Suprapubic skin (tissue), 4 donors: ENCODE results near the gene SPART. TPM values are rescaled to one million over a fixed set of nuclear protein-coding genes. Genes with fewer than 3 reads are reported as not detected.
A peak's percentile ranks its signal among the peaks of the same experiment; 100 is the strongest.

Experiments used
- DNase-seq, 2 donors: peaks; one replicate each; pipeline ENCODE4 v3.0.0-alpha.2; 2019; ENCODE audit warnings: low spot score in 2 of 2
- H3K27ac ChIP-seq: fragments of 200-600 bp; sonication (generic); one replicate; pipeline ENCODE4 v1.5.1; 2019
- H3K27me3 ChIP-seq: fragments of 200-600 bp; sonication (generic); one replicate; pipeline ENCODE4 v1.5.1; 2019
- H3K36me3 ChIP-seq: fragments of 200-600 bp; sonication (generic); one replicate; pipeline ENCODE4 v1.5.1; 2019
- H3K4me1 ChIP-seq: fragments of 200-600 bp; sonication (generic); one replicate; pipeline ENCODE4 v1.5.1; 2019
- H3K4me3 ChIP-seq: fragments of 200-600 bp; sonication (generic); one replicate; pipeline ENCODE4 v1.5.1; 2019; ENCODE audit warnings: mild to moderate bottlenecking
- H3K9me3 ChIP-seq: fragments of 200-600 bp; sonication (generic); one replicate; pipeline ENCODE4 v1.5.1; 2019
- CTCF ChIP-seq, 2 donors: fragments of 200-600 bp in 1 of 2; fragments of 450-650 bp in 1 of 2; sonication (generic) in 1 of 2; IDR thresholded peaks; one replicate each; pipeline ENCODE4 v1.5.1; 2016 to 2019; ENCODE audit warnings: antibody characterized with exemption in 2 of 2, mild to moderate bottlenecking in 1 of 2, moderate library complexity in 1 of 2
- EP300 ChIP-seq: sonication (generic); formaldehyde crosslinking; IDR thresholded peaks from one replicate; pipeline ENCODE4 v1.6.1; 2017; ENCODE audit warnings: antibody characterized with exemption
- POLR2A ChIP-seq, 2 donors: fragments of 450-650 bp; IDR thresholded peaks; one replicate each; pipeline ENCODE4 v1.6.1; 2017; ENCODE audit warnings: antibody characterized with exemption in 2 of 2, mild to moderate bottlenecking in 2 of 2, moderate library complexity in 2 of 2
- POLR2AphosphoS5 ChIP-seq, 3 donors: sonication (generic); formaldehyde crosslinking; IDR thresholded peaks; one replicate each; pipeline ENCODE4 v1.6.1; 2017; ENCODE audit warnings: antibody characterized with exemption in 3 of 3
- WGBS: methylation state at CpG from one replicate; pipeline ENCODE4 v1.1.5; 2018; 5-methylcytosine and 5-hydroxymethylcytosine counted together
- total RNA-seq, 4 donors: library from RNA; depleted of rRNA; stranded (reverse); fragments of >200 nt; gene quantifications; one replicate each; pipeline ENCODE4 v1.1.0, GENCODE V29; 2016

Gene SPART
- total RNA-seq, 4 donors from 2014 or later, result 25.7 to 51.0 (median 35.7) TPM

GRCh38 chr13:36354842-36355623 is 8.8 kb upstream of the SPART start:
- no peaks in the 10 kb centered on the region for H3K36me3 ChIP-seq
- 95% methylated on average over 1 of the region's 1 CpG for WGBS

GRCh38 chr13:36353001-36353400 is 6.8 kb upstream of the SPART start:
- H3K4me1 ChIP-seq, result peaks cover 4% of the 10 kb centered on the region
- 62% methylated on average over 3 of the region's 3 CpGs for WGBS
- no peak for TF ChIP-seq EP300
- no peak for TF ChIP-seq POLR2AphosphoS5 (IDR thresholded peaks at IDR 0.05)
- no peak for TF ChIP-seq CTCF (IDR thresholded peaks at IDR 0.05)
- no peak for TF ChIP-seq POLR2A (IDR thresholded peaks at IDR 0.05)
- no peak overlapping the region for H3K4me3 ChIP-seq
- no peaks in the 10 kb centered on the region for H3K9me3 ChIP-seq
- no peaks in the 10 kb centered on the region for H3K36me3 ChIP-seq
- no peak for DNase-seq
- H3K27ac ChIP-seq, result no peak overlapping the region
- H3K27me3 ChIP-seq, result no peaks in the 10 kb centered on the region

More at GRCh38 chr13:36354842-36355623, 8.8 kb upstream of the SPART start:
- Histone ChIP-seq H3K4me3 (no peak overlapping the region), H3K27me3 (no peaks in the 10 kb centered on the region), H3K4me1 (peaks cover 8% of the 10 kb centered on the region), H3K27ac (no peak overlapping the region), H3K9me3 (no peaks in the 10 kb centered on the region)
- DNase-seq, result no peak
- TF ChIP-seq POLR2A (IDR thresholded peaks at IDR 0.05), result no peak
- TF ChIP-seq EP300, result no peak

- Histone ChIP-seq H3K4me1 (peaks cover 4% of the 10 kb centered on the region), H3K36me3 (no peaks in the 10 kb centered on the region), H3K4me3 (no peak overlapping the region), H3K9me3 (no peaks in the 10 kb centered on the region), H3K27me3 (no peaks in the 10 kb centered on the region), H3K27ac (no peak overlapping the region)
- no peak for DNase-seq
- TF ChIP-seq POLR2AphosphoS5 (IDR thresholded peaks at IDR 0.05) (no peak), EP300 (no peak), CTCF (IDR thresholded peaks at IDR 0.05) (no peak), POLR2A (IDR thresholded peaks at IDR 0.05) (no peak)
Measured at GRCh38 chr13:36352350-36352749, 6.2 kb upstream of the SPART start.

GRCh38 chr13:36347531-36348210 is 1.5 kb upstream of the SPART start:
- no peaks in the 10 kb centered on the region for H3K27me3 ChIP-seq
- 87% methylated on average over 10 of the region's 10 CpGs for WGBS
- H3K4me3 ChIP-seq, result no peak overlapping the region
- H3K4me1 ChIP-seq, result peaks cover 14% of the 10 kb centered on the region
- H3K27ac ChIP-seq, result no peak overlapping the region
- H3K9me3 ChIP-seq, result no peaks in the 10 kb centered on the region
- DNase-seq, result no peak
- no peaks in the 10 kb centered on the region for H3K36me3 ChIP-seq
- TF ChIP-seq POLR2A (IDR thresholded peaks at IDR 0.05) (no peak), EP300 (no peak), CTCF (IDR thresholded peaks at IDR 0.05) (no peak), POLR2AphosphoS5 (IDR thresholded peaks at IDR 0.05) (no peak)

- TF ChIP-seq POLR2A (IDR thresholded peaks at IDR 0.05) (peak in 1 of 2 donors; percentile 91), EP300 (no peak), POLR2AphosphoS5 (IDR thresholded peaks at IDR 0.05) (peak in 2 of 3 donors; percentile 61 to 78), CTCF (IDR thresholded peaks at IDR 0.05) (no peak)
- Histone ChIP-seq H3K36me3 (no peaks in the 10 kb centered on the region), H3K27ac (peak overlapping the region; percentile 100), H3K27me3 (no peaks in the 10 kb centered on the region), H3K9me3 (no peaks in the 10 kb centered on the region), H3K4me3 (peak overlapping the region; percentile 91), H3K4me1 (peaks cover 27% of the 10 kb centered on the region)
- peak; percentile 88 to 89 for DNase-seq
- under 1% methylated on average over 48 of the region's 50 CpGs for WGBS
Measured at GRCh38 chr13:36345438-36346221, 564 bp downstream of the SPART start.
